Coronary artery (tissue), 2 donors: ENCODE measurements around the gene SPAG6.

Experiments
- DNase-seq: peaks from one replicate; pipeline ENCODE4 v3.0.0-alpha.2; 2017; ENCODE audit warnings: low spot score
- H3K27ac ChIP-seq, 2 donors: fragments of 200-600 bp; sonication (generic); one replicate each; pipeline ENCODE4 v1.5.1; 2016 to 2019
- H3K4me3 ChIP-seq: fragments of 200-600 bp; sonication (generic); 2 replicates; pipeline ENCODE4 v1.5.1; 2016; ENCODE audit warnings: mild to moderate bottlenecking, moderate library complexity
- TF ChIP-seq, protein P1 (sequence below): fragments of 200-600 bp; sonication (generic); IDR thresholded peaks from one replicate; pipeline ENCODE4 v1.5.1; 2019; ENCODE audit warnings: antibody characterized with exemption

The SPAG6 gene

DNA sequence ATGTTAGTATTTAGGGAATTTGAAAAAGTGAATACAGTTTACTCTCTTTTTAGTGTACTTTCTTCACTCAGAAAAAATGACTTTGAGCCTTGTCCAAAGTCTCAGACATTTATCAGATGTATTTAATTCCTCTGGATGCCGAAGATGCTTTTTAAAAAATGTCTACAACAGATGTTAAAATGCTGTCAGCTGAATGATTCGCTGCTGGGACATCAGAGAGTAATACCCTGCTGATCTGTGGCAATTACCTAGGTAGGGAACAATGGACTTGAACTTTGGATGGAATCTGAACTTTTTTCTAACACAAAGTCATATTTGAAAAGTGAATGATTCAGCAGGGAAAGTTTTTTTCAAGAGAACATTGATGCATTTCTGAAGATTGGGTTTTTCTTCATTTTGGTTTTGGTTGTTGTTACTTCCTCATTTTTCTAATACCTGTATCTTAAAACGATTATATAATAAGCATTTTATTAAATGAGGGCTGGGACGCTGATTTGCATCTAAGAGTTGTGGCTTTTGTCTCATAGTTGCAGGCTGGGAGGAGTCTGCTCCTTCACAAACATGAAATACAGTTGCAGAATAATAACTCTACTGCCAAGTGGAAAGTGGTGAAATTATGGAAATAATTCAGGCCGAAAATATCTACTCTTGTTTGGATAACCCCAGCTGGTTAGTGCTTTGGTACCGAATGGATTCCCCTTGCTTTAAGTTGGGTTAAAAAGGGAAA lies 98.0 kb downstream of the SPAG6 start:
- TF ChIP-seq, protein P1, sequence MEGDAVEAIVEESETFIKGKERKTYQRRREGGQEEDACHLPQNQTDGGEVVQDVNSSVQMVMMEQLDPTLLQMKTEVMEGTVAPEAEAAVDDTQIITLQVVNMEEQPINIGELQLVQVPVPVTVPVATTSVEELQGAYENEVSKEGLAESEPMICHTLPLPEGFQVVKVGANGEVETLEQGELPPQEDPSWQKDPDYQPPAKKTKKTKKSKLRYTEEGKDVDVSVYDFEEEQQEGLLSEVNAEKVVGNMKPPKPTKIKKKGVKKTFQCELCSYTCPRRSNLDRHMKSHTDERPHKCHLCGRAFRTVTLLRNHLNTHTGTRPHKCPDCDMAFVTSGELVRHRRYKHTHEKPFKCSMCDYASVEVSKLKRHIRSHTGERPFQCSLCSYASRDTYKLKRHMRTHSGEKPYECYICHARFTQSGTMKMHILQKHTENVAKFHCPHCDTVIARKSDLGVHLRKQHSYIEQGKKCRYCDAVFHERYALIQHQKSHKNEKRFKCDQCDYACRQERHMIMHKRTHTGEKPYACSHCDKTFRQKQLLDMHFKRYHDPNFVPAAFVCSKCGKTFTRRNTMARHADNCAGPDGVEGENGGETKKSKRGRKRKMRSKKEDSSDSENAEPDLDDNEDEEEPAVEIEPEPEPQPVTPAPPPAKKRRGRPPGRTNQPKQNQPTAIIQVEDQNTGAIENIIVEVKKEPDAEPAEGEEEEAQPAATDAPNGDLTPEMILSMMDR, result no peak

DNA sequence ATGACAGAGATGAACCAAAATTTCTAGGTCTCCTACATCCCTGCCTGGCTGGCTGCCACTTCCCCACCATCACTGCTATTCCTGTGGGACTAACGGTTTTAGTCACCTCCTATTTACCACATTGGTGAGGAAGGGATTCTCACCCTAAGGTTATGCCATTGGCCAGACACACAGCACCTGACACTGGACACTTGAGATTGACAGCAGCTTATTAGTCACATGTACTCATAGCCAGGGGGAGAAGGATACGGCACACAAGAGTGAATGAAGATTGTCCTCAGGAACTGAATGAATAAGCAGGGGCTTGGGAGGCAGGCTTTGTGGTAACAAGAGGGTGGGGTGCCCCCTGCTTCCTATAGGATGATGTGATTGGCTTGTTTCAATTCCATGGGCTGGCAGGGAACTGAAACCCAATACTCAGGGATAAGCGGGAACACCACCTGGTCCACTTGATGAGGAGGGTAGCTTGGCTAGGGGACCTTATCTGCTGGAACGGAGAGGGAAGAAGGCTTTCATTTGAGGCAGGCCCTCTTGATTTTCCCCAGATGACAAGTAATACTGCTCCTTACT lies 99.0 kb downstream of the SPAG6 start:
- H3K27ac ChIP-seq, result no peak overlapping the region
- DNase-seq, result no peak
- no peak overlapping the region for H3K4me3 ChIP-seq
- TF ChIP-seq, protein P1, result no peak

More for the DNA sequence above, 98.0 kb downstream of the SPAG6 start:
- no peak for DNase-seq
- Histone ChIP-seq H3K4me3 (no peak overlapping the region), H3K27ac (no peak overlapping the region)

DNA sequence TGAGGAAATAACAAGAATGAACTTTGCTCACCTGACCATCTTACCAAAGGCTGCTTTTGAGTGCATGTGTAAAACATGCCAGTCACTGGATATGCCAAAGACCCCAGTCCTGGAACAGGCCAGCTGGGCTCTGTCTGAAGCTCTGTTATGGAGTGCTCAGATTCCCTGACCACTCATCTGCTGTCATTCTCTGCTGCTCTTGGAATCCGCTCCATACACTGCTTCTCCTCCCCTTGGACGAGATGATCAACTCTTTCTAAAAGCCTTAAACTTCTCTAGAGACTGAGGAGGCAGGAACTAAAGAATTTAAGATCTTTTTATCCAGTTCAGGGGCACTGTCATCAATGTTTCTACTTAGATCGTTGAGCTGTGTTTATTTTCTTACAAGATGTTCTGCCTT lies 100.2 kb downstream of the SPAG6 start:
- TF ChIP-seq, protein P1, result no peak
- Histone ChIP-seq H3K27ac (no peak overlapping the region), H3K4me3 (no peak overlapping the region)
- no peak for DNase-seq

GRCh38 chr10:22447068-22447467 lies 101.8 kb downstream of the SPAG6 start:
- no peak overlapping the region for H3K4me3 ChIP-seq
- TF ChIP-seq, protein P1, result no peak
- DNase-seq, result no peak

DNA sequence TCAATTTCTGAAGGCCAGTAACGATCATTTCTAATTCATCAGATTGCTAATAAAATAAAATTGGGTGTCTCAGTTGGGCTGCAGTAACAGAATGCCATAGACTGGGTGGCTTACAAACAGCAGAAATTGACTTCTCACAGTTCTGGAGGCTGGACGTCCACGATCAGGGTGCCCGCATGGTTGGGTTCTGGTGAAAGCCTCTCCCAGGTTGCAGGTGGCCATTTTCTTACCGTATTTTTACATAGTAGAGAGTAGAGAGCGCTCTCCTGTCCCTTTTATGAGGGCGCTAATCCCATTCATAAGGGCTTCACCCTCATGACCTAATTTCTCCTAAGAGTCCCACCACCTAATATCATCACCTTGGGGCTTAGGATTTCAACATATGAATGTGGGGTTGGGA lies 106.0 kb downstream of the SPAG6 start:
- TF ChIP-seq, protein P1, result no peak
- DNase-seq, result no peak
- Histone ChIP-seq H3K27ac (no peak overlapping the region), H3K4me3 (no peak overlapping the region)

More at GRCh38 chr10:22447068-22447467, 101.8 kb downstream of the SPAG6 start:
- H3K27ac ChIP-seq, result no peak overlapping the region

GRCh38 chr10:22453320-22453719 lies 108.0 kb downstream of the SPAG6 start:
- TF ChIP-seq, protein P1, result no peak
- DNase-seq, result no peak

More at GRCh38 chr10:22453320-22453719, 108.0 kb downstream of the SPAG6 start:
- H3K4me3 ChIP-seq, result no peak overlapping the region
- H3K27ac ChIP-seq, result no peak overlapping the region
